Thoracic aorta (tissue), 2 donors: ENCODE data around the gene NTPCR. TPM values are rescaled to one million over a fixed set of nuclear protein-coding genes. Genes with fewer than 3 reads are reported as not detected.

Source experiments
- ATAC-seq: fragments of 150-250 bp; one replicate; pipeline ENCODE4 v1.8.0; 2017; ENCODE audit warnings: low read depth; ENCODE audit not compliant: insufficient number of reproducible peaks, low FRiP score
- DNase-seq: peaks from one replicate; pipeline ENCODE4 v3.0.0-alpha.2; 2020; ENCODE audit warnings: low spot score
- H3K27ac ChIP-seq, 2 donors: fragments of 200-600 bp; sonication (generic); 1 replicate in 1 of 2; 2 replicates in 1 of 2; pipeline ENCODE4 v1.5.1; 2016; ENCODE audit warnings: mild to moderate bottlenecking in 2 of 2, moderate library complexity in 2 of 2
- H3K27me3 ChIP-seq: fragments of 200-600 bp; sonication (generic); replicated peaks from 2 replicates; pipeline ENCODE4 v1.6.0; 2016; ENCODE audit warnings: mild to moderate bottlenecking; ENCODE audit not compliant: insufficient read depth
- H3K36me3 ChIP-seq: fragments of 200-600 bp; sonication (generic); one replicate; pipeline ENCODE4 v1.5.1; 2016
- H3K4me1 ChIP-seq, 2 donors: fragments of 200-600 bp; sonication (generic); 1 replicate in 1 of 2; 2 replicates in 1 of 2; pipeline versions ENCODE4 v1.5.1 to v1.6.0; 2016; ENCODE audit warnings: low read depth in 2 of 2, mild to moderate bottlenecking in 1 of 2; ENCODE audit not compliant: control insufficient read depth in 1 of 2
- H3K4me3 ChIP-seq: fragments of 200-600 bp; sonication (generic); 2 replicates; pipeline ENCODE4 v1.5.1; 2016; ENCODE audit warnings: mild to moderate bottlenecking
- H3K9me3 ChIP-seq: fragments of 200-600 bp; sonication (generic); 2 replicates; pipeline ENCODE4 v1.5.1; 2016
- CTCF ChIP-seq: fragments of 200-600 bp; sonication (generic); IDR thresholded peaks from one replicate; pipeline ENCODE4 v1.5.1; 2019; ENCODE audit warnings: antibody characterized with exemption
- total RNA-seq, 2 donors: library from RNA; depleted of rRNA; stranded (reverse); fragments of >200 nt; gene quantifications; one replicate each; pipeline versions ENCODE4 v1.1.0 to v1.2.3, GENCODE V29; 2016

NTPCR gene
- 10 to 100 TPM in 1 of 2 donors, 1 to 10 TPM in 1; 9.3 to 21.4 TPM for total RNA-seq

- Histone ChIP-seq H3K9me3 (no peaks in the 10 kb centered on the region), H3K4me3 (peak within 1 kb of the TSS; percentile 95), H3K27me3 (no peaks in the 10 kb centered on the region), H3K36me3 (no peaks in the 10 kb centered on the region), H3K4me1 (peaks cover 6 to 27% of the 10 kb centered on the region in 2 donors), H3K27ac (peak within 1 kb of the TSS; percentile 69 to 78)
- TF ChIP-seq CTCF: no peak
- peak; percentile 70 for DNase-seq
- ATAC-seq: peak; percentile 76
Observed at GRCh38 chr1:232950197-232951176, at the start of gene NTPCR. TSS of gene NTPCR (plus strand) at chr1:232950611. CDS start at chr1:232950711, 100 bp downstream.

GRCh38 chr1:232900818-232901217 lies 49.6 kb upstream of the NTPCR start:
- no peak for TF ChIP-seq CTCF
- H3K4me1 ChIP-seq: peaks cover 0 to 13% of the 10 kb centered on the region in 2 donors
- no peak for DNase-seq
- H3K27me3 ChIP-seq: no peaks in the 10 kb centered on the region
- no peaks in the 10 kb centered on the region for H3K9me3 ChIP-seq
- no peak overlapping the region for H3K27ac ChIP-seq
- ATAC-seq: no peak
- H3K36me3 ChIP-seq: no peaks in the 10 kb centered on the region
- no peak overlapping the region for H3K4me3 ChIP-seq

- Histone ChIP-seq H3K27me3 (no peaks in the 10 kb centered on the region), H3K36me3 (no peaks in the 10 kb centered on the region), H3K27ac (no peak overlapping the region), H3K4me1 (peaks cover 0 to 13% of the 10 kb centered on the region in 2 donors), H3K4me3 (no peak overlapping the region), H3K9me3 (no peaks in the 10 kb centered on the region)
- no peak for TF ChIP-seq CTCF
- no peak for DNase-seq
- ATAC-seq: no peak
Observed at GRCh38 chr1:232901255-232901654, 49.2 kb upstream of the NTPCR start.

GRCh38 chr1:232902774-232903350 lies 47.5 kb upstream of the NTPCR start:
- ATAC-seq (no peak), DNase-seq (no peak)
- no peaks in the 10 kb centered on the region for H3K27me3 ChIP-seq
- no peaks in the 10 kb centered on the region for H3K9me3 ChIP-seq
- no peak overlapping the region for H3K27ac ChIP-seq
- TF ChIP-seq CTCF: no peak
- peaks cover 0 to 13% of the 10 kb centered on the region in 2 donors for H3K4me1 ChIP-seq
- no peak overlapping the region for H3K4me3 ChIP-seq
- H3K36me3 ChIP-seq: no peaks in the 10 kb centered on the region

- H3K4me3 ChIP-seq: no peak overlapping the region
- H3K27me3 ChIP-seq: no peaks in the 10 kb centered on the region
- no peaks in the 10 kb centered on the region for H3K9me3 ChIP-seq
- H3K36me3 ChIP-seq: no peaks in the 10 kb centered on the region
- DNase-seq: no peak
- no peak overlapping the region for H3K27ac ChIP-seq
- no peak for ATAC-seq
- no peak for TF ChIP-seq CTCF
- peaks cover 0 to 13% of the 10 kb centered on the region in 2 donors for H3K4me1 ChIP-seq
Observed at GRCh38 chr1:232904131-232904530, 46.3 kb upstream of the NTPCR start.
